GM21825 (cell line): ENCODE data around the gene CFHR2.

ENCODE experiments used
- ATAC-seq: cut with Tn5 transposase; IDR thresholded peaks from one replicate; pipeline ENCODE4 v1.9.1; 2021; ENCODE audit warnings: mild to moderate bottlenecking, moderate library complexity; ENCODE audit not compliant: unreplicated experiment

Gene CFHR2

DNA sequence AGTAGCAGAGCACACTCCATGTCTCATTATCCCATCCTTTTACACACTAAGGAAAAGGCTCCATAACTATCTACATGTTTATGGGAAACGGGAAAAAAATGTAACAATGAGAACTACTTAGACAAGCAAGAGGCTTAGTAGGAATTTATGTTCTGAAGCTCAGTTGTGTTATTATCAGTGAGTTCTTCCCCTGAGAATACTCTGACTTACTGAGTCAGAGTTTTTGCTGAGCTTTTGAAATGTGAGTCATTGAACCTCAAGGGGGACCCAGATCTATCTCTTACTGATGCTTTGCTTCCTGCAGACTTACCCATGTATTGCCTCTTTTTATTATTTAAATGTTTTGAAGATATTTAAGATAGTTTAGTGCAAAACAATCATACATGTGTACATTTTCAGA is 53.9 kb downstream of the CFHR2 start:
- no peak for ATAC-seq

GRCh38 chr1:197001828-197002227 is 58.3 kb downstream of the CFHR2 start:
- no peak for ATAC-seq

GRCh38 chr1:197003132-197003531 is 59.6 kb downstream of the CFHR2 start:
- no peak for ATAC-seq

GRCh38 chr1:197008861-197009260 is 65.3 kb downstream of the CFHR2 start:
- ATAC-seq = no peak
